ENCODE data around the gene SOHLH1.

DNA sequence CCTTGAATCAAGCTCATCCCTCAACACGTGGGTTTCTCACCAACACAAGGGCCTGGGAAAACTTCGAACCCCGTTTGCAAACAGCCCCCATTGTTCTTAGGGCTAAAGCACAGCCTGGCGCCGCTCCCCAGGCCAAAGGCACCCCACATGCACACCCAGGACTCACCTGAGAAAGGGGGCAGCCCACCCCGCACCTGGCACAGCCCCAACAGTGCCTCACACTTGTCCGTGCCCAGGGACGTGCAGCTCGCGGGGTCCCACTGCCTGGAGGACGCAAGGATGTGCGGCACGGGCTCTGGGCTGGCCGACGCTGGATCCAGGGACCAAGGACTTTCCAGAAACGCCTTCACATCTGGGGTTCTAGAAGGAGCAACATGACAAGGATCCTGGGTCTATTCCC lies 2.8 kb downstream of the SOHLH1 start:
- TF ChIP-seq EP300 (IDR thresholded peaks at IDR 0.05) (no peak), POLR2AphosphoS5 (IDR thresholded peaks at IDR 0.05) (no peak), POLR2A (IDR thresholded peaks at IDR 0.05; ENCODE audit: low read depth) (no peak)

Measured in esophagus muscularis mucosa (tissue), 3 donors.